Cardiac muscle cell (in vitro differentiated cells and primary cell): ENCODE measurements around the gene PRPF40A. TPM values are rescaled to one million over a fixed set of nuclear protein-coding genes. Genes with fewer than 3 reads are reported as not detected.

ENCODE experiments used
- DNase-seq, 2 donors: peaks; one replicate each; pipeline versions ENCODE4 v3.0.0 to v3.0.0-alpha.2; 2010 to 2017; ENCODE audit warnings: low read depth in 1 of 2, low spot score in 1 of 2
- H3K27ac ChIP-seq: fragments of 200-600 bp; sonication (generic); 2 replicates; pipeline ENCODE4 v1.5.1; 2016
- H3K27me3 ChIP-seq: fragments of 200-600 bp; sonication (generic); 2 replicates; pipeline ENCODE4 v1.6.0; 2016; ENCODE audit warnings: control low read depth
- H3K36me3 ChIP-seq: fragments of 200-600 bp; sonication (generic); 2 replicates; pipeline ENCODE4 v1.5.1; 2016; ENCODE audit warnings: control low read depth
- H3K4me1 ChIP-seq: fragments of 200-600 bp; sonication (generic); 2 replicates; pipeline ENCODE4 v1.8.1; 2017; ENCODE audit warnings: low read depth, mild to moderate bottlenecking, mixed run types
- H3K4me3 ChIP-seq: fragments of 200-600 bp; sonication (generic); 2 replicates; pipeline ENCODE4 v1.5.1; 2016; ENCODE audit warnings: mild to moderate bottlenecking
- H3K9me3 ChIP-seq: fragments of 200-600 bp; sonication (generic); 2 replicates; pipeline ENCODE4 v1.5.1; 2017; ENCODE audit warnings: low read depth, mild to moderate bottlenecking, control low read depth
- polyA plus RNA-seq: library from polyadenylated mRNA; unstranded; fragments of >200 nt; fragmentation: Nextera tagmentation; extraction: Ambion mirVana; gene quantifications from 2 replicates; pipeline ENCODE4 v1.2.1, GENCODE V29; 2016
- total RNA-seq: library from RNA; depleted of rRNA; stranded (reverse); fragments of >200 nt; gene quantifications from 2 replicates; pipeline ENCODE4 v1.2.3, GENCODE V29; 2016
- TF ChIP-seq, protein P1 (sequence below): IDR thresholded peaks from 2 replicates; pipeline ENCODE4 v1.5.1; 2012; ENCODE audit warnings: low read depth, mild to moderate bottlenecking, low read length

Gene PRPF40A
- total and polyA plus RNA-seq, 2 experiments from 2014 or later: 91.5 to 107 TPM

DNA sequence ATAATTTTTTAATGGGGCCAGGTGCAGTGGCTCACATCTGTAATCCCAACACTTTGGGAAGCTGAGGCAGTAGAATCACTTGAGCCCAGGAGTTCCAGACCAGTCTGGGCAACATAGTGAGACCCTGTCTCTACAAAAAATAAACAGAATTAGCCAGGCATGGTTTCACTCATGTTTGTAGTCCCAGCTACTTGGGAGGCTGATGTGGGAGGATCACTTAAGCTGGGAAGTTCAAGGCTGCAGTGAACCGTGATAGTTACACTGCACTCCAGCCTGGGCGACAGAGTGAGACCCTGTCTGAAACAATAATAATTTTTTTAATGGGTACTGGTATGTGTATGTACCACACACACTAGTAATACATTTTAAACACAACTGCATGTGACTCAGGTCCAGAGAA, 3.5 kb upstream of the PRPF40A start:
- Histone ChIP-seq H3K9me3 (no peaks in the 10 kb centered on the region), H3K36me3 (no peaks in the 10 kb centered on the region), H3K27ac (no peak overlapping the region), H3K27me3 (no peaks in the 10 kb centered on the region), H3K4me3 (no peak overlapping the region), H3K4me1 (peaks cover 11% of the 10 kb centered on the region)
- no peak for DNase-seq
- TF ChIP-seq, protein P1, sequence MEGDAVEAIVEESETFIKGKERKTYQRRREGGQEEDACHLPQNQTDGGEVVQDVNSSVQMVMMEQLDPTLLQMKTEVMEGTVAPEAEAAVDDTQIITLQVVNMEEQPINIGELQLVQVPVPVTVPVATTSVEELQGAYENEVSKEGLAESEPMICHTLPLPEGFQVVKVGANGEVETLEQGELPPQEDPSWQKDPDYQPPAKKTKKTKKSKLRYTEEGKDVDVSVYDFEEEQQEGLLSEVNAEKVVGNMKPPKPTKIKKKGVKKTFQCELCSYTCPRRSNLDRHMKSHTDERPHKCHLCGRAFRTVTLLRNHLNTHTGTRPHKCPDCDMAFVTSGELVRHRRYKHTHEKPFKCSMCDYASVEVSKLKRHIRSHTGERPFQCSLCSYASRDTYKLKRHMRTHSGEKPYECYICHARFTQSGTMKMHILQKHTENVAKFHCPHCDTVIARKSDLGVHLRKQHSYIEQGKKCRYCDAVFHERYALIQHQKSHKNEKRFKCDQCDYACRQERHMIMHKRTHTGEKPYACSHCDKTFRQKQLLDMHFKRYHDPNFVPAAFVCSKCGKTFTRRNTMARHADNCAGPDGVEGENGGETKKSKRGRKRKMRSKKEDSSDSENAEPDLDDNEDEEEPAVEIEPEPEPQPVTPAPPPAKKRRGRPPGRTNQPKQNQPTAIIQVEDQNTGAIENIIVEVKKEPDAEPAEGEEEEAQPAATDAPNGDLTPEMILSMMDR: no peak

DNA sequence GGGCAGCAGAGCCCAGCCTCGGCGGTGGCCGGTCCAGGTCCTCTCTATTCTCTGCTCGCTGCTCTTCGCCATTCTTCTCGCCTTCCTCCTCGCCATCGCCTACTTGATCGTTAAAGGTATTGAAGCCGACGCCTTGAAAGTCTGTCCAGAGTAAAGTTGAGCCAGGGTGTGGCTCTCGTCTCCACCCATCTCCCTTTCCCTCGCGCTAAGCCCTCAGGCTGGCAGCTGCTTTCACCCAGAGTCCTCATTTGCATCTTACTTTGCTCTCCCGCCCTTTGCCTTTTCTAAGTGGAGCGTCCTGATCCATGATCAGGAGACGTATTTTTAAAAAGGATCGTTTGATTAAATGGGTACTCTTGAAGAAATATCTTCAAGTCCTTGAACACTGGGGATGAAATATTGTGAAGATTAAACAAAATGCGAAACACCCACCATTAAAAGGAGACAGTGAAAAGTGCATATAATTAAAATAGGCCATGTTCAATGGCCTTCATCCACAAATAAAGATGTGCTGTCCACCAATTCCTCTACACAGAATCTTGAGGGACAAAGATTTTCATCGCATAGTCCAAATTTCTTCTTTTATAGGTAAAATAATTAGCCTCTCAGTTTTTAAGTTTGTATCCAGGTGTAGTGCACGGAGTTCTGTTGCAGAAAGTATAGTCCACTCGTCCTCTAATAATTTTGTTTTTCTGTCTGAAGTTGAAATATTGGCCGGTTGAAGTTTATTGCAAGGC, 1.8 kb upstream of the PRPF40A start:
- H3K36me3 ChIP-seq: peaks cover 7% of the 10 kb centered on the region
- peak overlapping the region; percentile 99 for H3K27ac ChIP-seq
- H3K27me3 ChIP-seq: no peaks in the 10 kb centered on the region
- TF ChIP-seq, protein P1: no peak
- peak; percentile 22 to 63 for DNase-seq
- H3K4me3 ChIP-seq: peak overlapping the region; percentile 83
- H3K9me3 ChIP-seq: no peaks in the 10 kb centered on the region
- H3K4me1 ChIP-seq: peaks cover 17% of the 10 kb centered on the region

DNA sequence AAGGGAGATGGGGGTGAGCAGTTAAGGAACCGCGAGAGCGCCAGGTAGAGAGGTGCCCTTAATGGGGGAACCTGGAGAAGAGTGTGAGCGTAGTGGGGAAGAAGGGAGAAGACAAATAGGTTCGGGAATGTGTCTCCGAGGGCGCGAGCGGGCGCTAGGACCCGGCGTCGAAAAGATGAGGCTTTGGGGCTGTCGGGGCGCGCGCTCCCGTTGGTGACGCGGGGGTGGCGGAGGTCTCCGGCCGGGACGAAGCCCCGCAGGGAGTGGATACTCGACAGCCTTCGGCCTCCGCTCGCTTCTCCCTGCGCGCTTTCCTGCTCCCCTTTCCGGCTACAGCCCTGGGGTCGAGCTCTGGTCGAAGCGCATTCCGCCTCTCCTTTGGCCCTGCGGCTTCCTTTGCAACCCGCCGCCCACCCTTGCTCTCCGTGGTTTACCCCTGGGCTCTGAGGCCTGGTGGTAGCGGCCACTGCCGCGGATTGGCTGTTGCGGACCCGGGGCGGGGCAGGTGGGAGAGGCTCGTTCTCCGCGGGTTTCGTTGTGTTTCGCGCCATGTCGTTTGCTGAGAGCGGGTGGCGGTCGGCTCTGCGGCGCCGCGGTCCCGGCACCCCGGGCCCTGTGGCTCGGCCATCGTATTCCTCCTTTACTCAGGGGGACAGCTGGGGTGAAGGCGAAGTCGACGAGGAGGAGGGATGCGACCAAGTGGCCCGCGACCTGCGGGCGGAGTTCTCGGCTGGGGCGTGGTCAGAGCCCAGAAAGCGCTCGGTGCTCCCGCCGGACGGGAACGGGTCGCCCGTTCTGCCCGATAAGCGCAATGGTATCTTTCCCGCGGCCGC, 1.0 kb upstream of the PRPF40A start, which contains the start of gene ARL6IP6:
Gene ARL6IP6, plus strand, starts transcription at position 545 of the 833 bp plus-strand sequence. Its CDS starts 5 bp downstream, at position 550.
- Histone ChIP-seq H3K36me3 (peaks cover 14% of the 10 kb centered on the region), H3K27ac (peak within 1 kb of the TSS; percentile 99), H3K4me1 (peaks cover 17% of the 10 kb centered on the region), H3K4me3 (peak within 1 kb of the TSS; percentile 83), H3K27me3 (no peaks in the 10 kb centered on the region), H3K9me3 (no peaks in the 10 kb centered on the region)
- TF ChIP-seq, protein P1: no peak
- DNase-seq: peak; percentile 92 to 96

DNA sequence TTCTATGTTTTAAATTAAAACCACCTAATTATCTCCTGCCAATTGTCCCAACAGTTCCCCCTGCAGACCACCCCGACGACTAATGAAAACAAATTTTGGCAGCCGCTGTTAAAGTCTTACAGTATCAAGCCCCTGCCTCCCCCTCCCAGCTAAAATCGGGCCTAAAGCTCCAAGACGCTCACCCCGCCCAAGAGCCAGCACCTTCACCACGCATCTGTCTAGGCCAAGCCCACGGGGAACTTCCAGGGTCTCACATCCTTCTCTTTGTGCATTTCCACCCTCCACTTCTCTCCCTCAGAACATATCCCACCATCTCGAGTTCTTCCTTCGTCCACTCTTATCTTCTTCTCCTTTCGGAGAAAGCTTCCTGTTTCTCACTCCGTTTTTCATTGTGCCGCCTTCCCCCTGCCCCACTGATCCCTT, 445 bp downstream of the PRPF40A start:
- Histone ChIP-seq H3K4me3 (peak overlapping the region; percentile 83), H3K27ac (peak overlapping the region; percentile 99), H3K4me1 (peaks cover 15% of the 10 kb centered on the region), H3K9me3 (no peaks in the 10 kb centered on the region), H3K36me3 (peaks cover 15% of the 10 kb centered on the region), H3K27me3 (no peaks in the 10 kb centered on the region)
- peak in 1 of 2 donors; percentile 41 for DNase-seq
- TF ChIP-seq, protein P1: no peak

DNA sequence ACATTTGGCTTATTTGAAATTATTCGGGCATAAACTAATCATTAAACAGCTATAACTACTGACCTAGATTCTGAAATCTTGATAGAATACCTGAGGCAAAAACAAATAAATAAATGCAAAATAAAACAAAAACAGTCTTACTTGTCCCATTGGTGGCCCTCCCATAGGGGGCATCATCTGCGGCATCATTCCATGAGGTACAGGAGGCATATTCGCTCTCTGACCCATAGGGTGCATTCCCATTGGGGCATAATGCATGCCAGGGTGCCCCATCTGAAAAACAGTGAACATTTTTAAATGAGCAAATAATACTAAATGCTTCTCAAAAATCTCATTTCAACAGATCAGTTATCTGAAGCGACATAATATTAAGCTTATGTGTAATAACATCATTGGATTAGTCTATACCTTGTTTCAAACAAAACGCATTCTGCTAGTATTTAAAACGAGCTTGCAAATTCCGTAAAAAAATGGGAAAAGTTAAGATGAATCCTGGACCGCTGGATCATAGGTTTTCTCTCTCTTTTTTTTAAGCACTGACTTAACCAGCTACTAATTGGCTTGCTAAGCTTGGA, 1.3 kb downstream of the PRPF40A start:
- peak overlapping the region; percentile 99 for H3K27ac ChIP-seq
- H3K27me3 ChIP-seq: no peaks in the 10 kb centered on the region
- no peaks in the 10 kb centered on the region for H3K9me3 ChIP-seq
- H3K36me3 ChIP-seq: peaks cover 21% of the 10 kb centered on the region
- TF ChIP-seq, protein P1: peak; percentile 55
- H3K4me1 ChIP-seq: peaks cover 13% of the 10 kb centered on the region
- peak overlapping the region; percentile 83 for H3K4me3 ChIP-seq
- peak; percentile 12 to 21 for DNase-seq
